ENCODE results near the gene SCIMP.
"Not testable (repeated sequence)": the region's sequence is repeated elsewhere in the genome, so short reads cannot be mapped to it uniquely, and the experiment has no call there.

SCIMP gene

GRCh38 chr17:5234645-5235576 is at the start of gene SCIMP:
Gene SCIMP (minus strand): TSS chr17:5234860. CDS start chr17:5234755, 105 bp downstream.
- DNase-seq, result no peak

GRCh38 chr17:5283571-5284315 is 49.1 kb upstream of the SCIMP start:
- no peak for DNase-seq

GRCh38 chr17:5282642-5283217 is 48.1 kb upstream of the SCIMP start:
- DNase-seq, result no peak

- peak; percentile 36 for DNase-seq
Observed at GRCh38 chr17:5281814-5282641, 47.4 kb upstream of the SCIMP start, which contains the start of gene RABEP1. Gene RABEP1 (plus strand): TSS chr17:5282284. CDS start chr17:5282487, 203 bp downstream.

- no peak for DNase-seq
Observed at GRCh38 chr17:5272322-5272721, 37.7 kb upstream of the SCIMP start.

- no peak for DNase-seq
Observed at GRCh38 chr17:5269241-5269960, 34.7 kb upstream of the SCIMP start.

- DNase-seq, result no peak
Observed at GRCh38 chr17:5264893-5265292, 30.2 kb upstream of the SCIMP start.

- no peak for DNase-seq
Observed at GRCh38 chr17:5263441-5263840, 28.8 kb upstream of the SCIMP start.

- DNase-seq, result no peak
Observed at GRCh38 chr17:5262416-5262991, 27.8 kb upstream of the SCIMP start.

GRCh38 chr17:5260542-5260941 is 25.9 kb upstream of the SCIMP start:
- no peak for DNase-seq

- DNase-seq, result no peak
Observed at GRCh38 chr17:5257124-5257523, 22.5 kb upstream of the SCIMP start.

GRCh38 chr17:5254903-5255521 is 20.4 kb upstream of the SCIMP start:
- DNase-seq, result no peak

GRCh38 chr17:5254414-5254813 is 19.8 kb upstream of the SCIMP start:
- no peak for DNase-seq

GRCh38 chr17:5249615-5250014 is 15.0 kb upstream of the SCIMP start:
- DNase-seq, result no peak

- DNase-seq, result no peak
Observed at GRCh38 chr17:5248821-5249479, 14.3 kb upstream of the SCIMP start.

GRCh38 chr17:5247621-5248020 is 13.0 kb upstream of the SCIMP start:
- no peak for DNase-seq

GRCh38 chr17:5241861-5242671 is 7.4 kb upstream of the SCIMP start:
- no peak for DNase-seq

GRCh38 chr17:5239769-5240168 is 5.1 kb upstream of the SCIMP start:
- DNase-seq, result not testable (repeated sequence)

GRCh38 chr17:5238333-5238732 is 3.7 kb upstream of the SCIMP start:
- no peak for DNase-seq
